WTC11 (cell line): ENCODE measurements around the gene NCS1. TPM values are rescaled to one million over a fixed set of nuclear protein-coding genes. Genes with fewer than 3 reads are reported as not detected.

Source experiments
- ATAC-seq: fragments of 200-7000 bp; cut with Tn5 transposase; 2 replicates; pipeline ENCODE4 v1.10.0; 2021; ENCODE audit warnings: mild to moderate bottlenecking, moderate library complexity
- CTCF ChIA-PET: fragments of 300-600 bp; sonication (Branson Sonifier 250); formaldehyde crosslinking; loops from one replicate; lab custom pipeline; 2021; ENCODE audit warnings: antibody characterized with exemption; lab: Charles Lee
- POLR2A ChIA-PET: fragments of 350-600 bp; sonication (Branson Sonifier 250); formaldehyde crosslinking; loops from one replicate; lab custom pipeline; 2021; ENCODE audit warnings: antibody characterized with exemption; lab: Charles Lee
- DNase-seq: peaks from one replicate; pipeline ENCODE4 v3.0.0; 2021; ENCODE audit warnings: low spot score
- H3K27ac Mint-ChIP-seq: 2 replicates; pipeline ENCODE4 v1.8.0; 2021; ENCODE audit warnings: mixed read lengths
- H3K27me3 Mint-ChIP-seq: 2 replicates; pipeline ENCODE4 v1.8.0; 2021; ENCODE audit warnings: low read depth, mild to moderate bottlenecking, moderate library complexity, mixed read lengths
- H3K36me3 Mint-ChIP-seq: 2 replicates; pipeline ENCODE4 v1.8.0; 2021; ENCODE audit warnings: mixed read lengths
- H3K4me1 Mint-ChIP-seq: 2 replicates; pipeline ENCODE4 v1.8.0; 2022; ENCODE audit warnings: mixed read lengths
- H3K4me3 Mint-ChIP-seq: 2 replicates; pipeline ENCODE4 v1.8.0; 2021; ENCODE audit warnings: mild to moderate bottlenecking, moderate library complexity, mixed read lengths
- H3K9me3 Mint-ChIP-seq: 2 replicates; pipeline ENCODE4 v1.8.0; 2021; ENCODE audit warnings: mixed read lengths
- AFF4 ChIP-seq: sonication (generic); formaldehyde crosslinking; IDR thresholded peaks from 2 replicates; pipeline ENCODE4 v1.8.1; 2023; ENCODE audit warnings: mild to moderate bottlenecking, missing genetic modification reagents, borderline replicate concordance
- EMX1 ChIP-seq: fragments of 250-450 bp; sonication (Bioruptor Pico); IDR thresholded peaks from 2 replicates; pipeline ENCODE4 v1.8.0; 2021; ENCODE audit warnings: mild to moderate bottlenecking
- ERG ChIP-seq: fragments of 250-450 bp; sonication (Bioruptor Pico); IDR thresholded peaks from 2 replicates; pipeline ENCODE4 v1.8.0; 2021; ENCODE audit warnings: mild to moderate bottlenecking
- ESRRA ChIP-seq: sonication (generic); formaldehyde crosslinking; IDR thresholded peaks from 2 replicates; pipeline ENCODE4 v1.8.1; 2022; ENCODE audit warnings: mild to moderate bottlenecking, missing genetic modification reagents, borderline replicate concordance
- ETV6 ChIP-seq: sonication (generic); formaldehyde crosslinking; IDR thresholded peaks from 2 replicates; pipeline ENCODE4 v1.8.1; 2022; ENCODE audit warnings: mild to moderate bottlenecking, missing genetic modification reagents
- FOXJ3 ChIP-seq: sonication (generic); formaldehyde crosslinking; IDR thresholded peaks from 2 replicates; pipeline ENCODE4 v1.9.0; 2021; ENCODE audit warnings: missing genetic modification reagents, mild to moderate bottlenecking, borderline replicate concordance
- IRF1 ChIP-seq: sonication (generic); formaldehyde crosslinking; IDR thresholded peaks from 2 replicates; pipeline ENCODE4 v1.8.0; 2023; ENCODE audit warnings: missing genetic modification reagents
- MLX ChIP-seq: sonication (generic); formaldehyde crosslinking; IDR thresholded peaks from 2 replicates; pipeline ENCODE4 v1.8.1; 2023; ENCODE audit warnings: mild to moderate bottlenecking, missing genetic modification reagents, moderate library complexity
- NR3C1 ChIP-seq: sonication (generic); formaldehyde crosslinking; conservative IDR thresholded peaks from 2 replicates; pipeline ENCODE4 v1.8.1; 2023; ENCODE audit warnings: low read depth, mild to moderate bottlenecking, missing genetic modification reagents
- PRRX2 ChIP-seq: fragments of 250-450 bp; sonication (Bioruptor Pico); IDR thresholded peaks from 2 replicates; pipeline ENCODE4 v1.8.0; 2021; ENCODE audit warnings: mild to moderate bottlenecking
- SMAD3 ChIP-seq: sonication (generic); formaldehyde crosslinking; IDR thresholded peaks from 2 replicates; pipeline ENCODE4 v1.8.0; 2022; ENCODE audit warnings: missing genetic modification reagents, mild to moderate bottlenecking, borderline replicate concordance
- STAT6 ChIP-seq: sonication (generic); formaldehyde crosslinking; conservative IDR thresholded peaks from 2 replicates; pipeline ENCODE4 v1.8.1; 2023; ENCODE audit warnings: mild to moderate bottlenecking, low read depth, missing genetic modification reagents, moderate library complexity
- TEAD4 ChIP-seq: sonication (generic); formaldehyde crosslinking; IDR thresholded peaks from 2 replicates; pipeline ENCODE4 v1.8.0; 2022; ENCODE audit warnings: mild to moderate bottlenecking, missing genetic modification reagents
- ZNF138 ChIP-seq: sonication (generic); formaldehyde crosslinking; conservative IDR thresholded peaks from 2 replicates; pipeline ENCODE4 v1.8.1; 2022; ENCODE audit warnings: mild to moderate bottlenecking, moderate library complexity, missing genetic modification reagents
- ZNF219 ChIP-seq: sonication (generic); formaldehyde crosslinking; IDR thresholded peaks from 2 replicates; pipeline ENCODE4 v1.8.0; 2023; ENCODE audit warnings: missing genetic modification reagents, mild to moderate bottlenecking, borderline replicate concordance
- ZNF281 ChIP-seq: sonication (generic); formaldehyde crosslinking; IDR thresholded peaks from 2 replicates; pipeline ENCODE4 v1.8.0; 2023; ENCODE audit warnings: mild to moderate bottlenecking, missing genetic modification reagents
- ZSCAN18 ChIP-seq: fragments of 250-450 bp; sonication (Bioruptor Pico); IDR thresholded peaks from 2 replicates; pipeline ENCODE4 v2.1.2; 2022; ENCODE audit warnings: mild to moderate bottlenecking, moderate library complexity
- total RNA-seq: library from RNA; stranded (reverse); gene quantifications from 3 replicates; pipeline ENCODE4 v1.2.3, GENCODE V29; 2021

The NCS1 gene
- total RNA-seq, 1 experiment from 2014 or later, result 32.4 TPM

- TF ChIP-seq ZSCAN18 (CRISPR knock-in tag) (no peak), TEAD4 (no peak), ZNF281 (CRISPR knock-in tag) (no peak), ZNF138 (CRISPR knock-in tag) (no peak), SMAD3 (no peak), AFF4 (no peak), EMX1 (CRISPR knock-in tag) (no peak), MLX (CRISPR knock-in tag) (no peak)
These were observed 53.9 kb downstream of the NCS1 start (continued) for GRCh38 chr9:130226112-130226511.

GRCh38 chr9:130227833-130228232 is 55.6 kb downstream of the NCS1 start:
- H3K36me3 Mint-ChIP-seq, result peaks cover 36% of the 10 kb centered on the region
- H3K9me3 Mint-ChIP-seq, result peaks cover 14% of the 10 kb centered on the region
- H3K4me3 Mint-ChIP-seq, result no peak overlapping the region
- no peak overlapping the region for H3K27ac Mint-ChIP-seq
- ATAC-seq (no peak), DNase-seq (no peak)
- POLR2A ChIA-PET, result no interaction called here
- CTCF ChIA-PET, result no interaction called here
- H3K4me1 Mint-ChIP-seq, result peaks cover 1% of the 10 kb centered on the region
- no peaks in the 10 kb centered on the region for H3K27me3 Mint-ChIP-seq
- TF ChIP-seq ZNF219 (CRISPR knock-in tag) (no peak), STAT6 (no peak), NR3C1 (CRISPR knock-in tag) (no peak), FOXJ3 (CRISPR knock-in tag) (no peak), ERG (CRISPR knock-in tag) (no peak), IRF1 (CRISPR knock-in tag) (no peak), PRRX2 (CRISPR knock-in tag) (no peak), ZSCAN18 (CRISPR knock-in tag) (no peak), AFF4 (no peak), ESRRA (CRISPR knock-in tag) (no peak), ETV6 (no peak)
